Measurements from ENCODE around the gene TRIM68. TPM values are rescaled to one million over a fixed set of nuclear protein-coding genes. Genes with fewer than 3 reads are reported as not detected.

The TRIM68 gene
- 5.4 and 9.6 TPM in 2 replicates for total RNA-seq (2014; rRNA removed; shearing (Covaris generic))

- DNase-seq (ENCODE audit: low read depth), result peak; percentile 95
Observed at GRCh38 chr11:4607781-4608666, at the start of gene TRIM68. TRIM68 (minus strand) TSS chr11:4608231; CDS start chr11:4605504, 2,727 bp downstream.

GRCh38 chr11:4654635-4655369, 46.8 kb upstream of the TRIM68 start:
- DNase-seq (ENCODE audit: low read depth), result no peak

- no peak for DNase-seq (ENCODE audit: low read depth)
Observed at GRCh38 chr11:4647766-4648165, 39.7 kb upstream of the TRIM68 start.

- DNase-seq (ENCODE audit: low read depth), result no peak
Observed at GRCh38 chr11:4645974-4646373, 37.9 kb upstream of the TRIM68 start.

GRCh38 chr11:4644233-4644632, 36.2 kb upstream of the TRIM68 start:
- no peak for DNase-seq (ENCODE audit: low read depth)

- DNase-seq (ENCODE audit: low read depth), result no peak
Observed at GRCh38 chr11:4643682-4644081, 35.7 kb upstream of the TRIM68 start, which contains the start of gene OR51E1. OR51E1 (plus strand) TSS chr11:4643982; CDS start chr11:4652527, 8,545 bp downstream.

- DNase-seq (ENCODE audit: low read depth), result no peak
Observed at GRCh38 chr11:4643076-4643475, 35.0 kb upstream of the TRIM68 start.

GRCh38 chr11:4642043-4642442, 34.0 kb upstream of the TRIM68 start:
- DNase-seq (ENCODE audit: low read depth), result no peak

- DNase-seq (ENCODE audit: low read depth), result no peak
Observed at GRCh38 chr11:4641501-4641900, 33.5 kb upstream of the TRIM68 start.

- DNase-seq (ENCODE audit: low read depth), result no peak
Observed at GRCh38 chr11:4639931-4640330, 31.9 kb upstream of the TRIM68 start.

- no peak for DNase-seq (ENCODE audit: low read depth)
Observed at GRCh38 chr11:4637662-4638047, 29.6 kb upstream of the TRIM68 start.

GRCh38 chr11:4636962-4637661, 29.1 kb upstream of the TRIM68 start, which contains the start of gene OR51D1:
OR51D1 (plus strand) TSS chr11:4637477; CDS start chr11:4639791, 2,314 bp downstream.
- DNase-seq (ENCODE audit: low read depth), result peak; percentile 64

GRCh38 chr11:4636136-4636535, 28.1 kb upstream of the TRIM68 start:
- DNase-seq (ENCODE audit: low read depth), result no peak

GRCh38 chr11:4626207-4627099, 18.4 kb upstream of the TRIM68 start:
- DNase-seq (ENCODE audit: low read depth), result peak; percentile 60

GRCh38 chr11:4619514-4619913, 11.5 kb upstream of the TRIM68 start:
- DNase-seq (ENCODE audit: low read depth), result no peak

GRCh38 chr11:4615856-4616444, 7.9 kb upstream of the TRIM68 start:
- no peak for DNase-seq (ENCODE audit: low read depth)

GRCh38 chr11:4611986-4612385, 4.0 kb upstream of the TRIM68 start:
- DNase-seq (ENCODE audit: low read depth), result no peak

- no peak for DNase-seq (ENCODE audit: low read depth)
Observed at GRCh38 chr11:4610258-4610935, 2.4 kb upstream of the TRIM68 start.

GRCh38 chr11:4607096-4607495, 935 bp downstream of the TRIM68 start:
- DNase-seq (ENCODE audit: low read depth), result no peak
